Measurements from ENCODE around the gene FAM83G.

GRCh38 chr17:18987230-18987610 lies 17.3 kb downstream of the FAM83G start:
- TF ChIP-seq CTCF (conservative IDR thresholded peaks at IDR 0.05 in 1 of 2, IDR thresholded peaks at IDR 0.05 in 1 of 2; ENCODE audit: extremely low read depth in 1 of 2, insufficient read depth in 1 of 2, low read depth in 1 of 2, low read length in 2 of 2) (no peak), EZH2 (IDR thresholded peaks at IDR 0.05; ENCODE audit: borderline replicate concordance, low read length) (no peak)

All from mammary epithelial cell (primary cell).